Fibroblast of skin of abdomen (primary cell): ENCODE results near the gene C1orf35.

Experiments
- DNase-seq: peaks from one replicate; pipeline ENCODE4 v3.0.0-alpha.2; 2013

The C1orf35 gene

DNA sequence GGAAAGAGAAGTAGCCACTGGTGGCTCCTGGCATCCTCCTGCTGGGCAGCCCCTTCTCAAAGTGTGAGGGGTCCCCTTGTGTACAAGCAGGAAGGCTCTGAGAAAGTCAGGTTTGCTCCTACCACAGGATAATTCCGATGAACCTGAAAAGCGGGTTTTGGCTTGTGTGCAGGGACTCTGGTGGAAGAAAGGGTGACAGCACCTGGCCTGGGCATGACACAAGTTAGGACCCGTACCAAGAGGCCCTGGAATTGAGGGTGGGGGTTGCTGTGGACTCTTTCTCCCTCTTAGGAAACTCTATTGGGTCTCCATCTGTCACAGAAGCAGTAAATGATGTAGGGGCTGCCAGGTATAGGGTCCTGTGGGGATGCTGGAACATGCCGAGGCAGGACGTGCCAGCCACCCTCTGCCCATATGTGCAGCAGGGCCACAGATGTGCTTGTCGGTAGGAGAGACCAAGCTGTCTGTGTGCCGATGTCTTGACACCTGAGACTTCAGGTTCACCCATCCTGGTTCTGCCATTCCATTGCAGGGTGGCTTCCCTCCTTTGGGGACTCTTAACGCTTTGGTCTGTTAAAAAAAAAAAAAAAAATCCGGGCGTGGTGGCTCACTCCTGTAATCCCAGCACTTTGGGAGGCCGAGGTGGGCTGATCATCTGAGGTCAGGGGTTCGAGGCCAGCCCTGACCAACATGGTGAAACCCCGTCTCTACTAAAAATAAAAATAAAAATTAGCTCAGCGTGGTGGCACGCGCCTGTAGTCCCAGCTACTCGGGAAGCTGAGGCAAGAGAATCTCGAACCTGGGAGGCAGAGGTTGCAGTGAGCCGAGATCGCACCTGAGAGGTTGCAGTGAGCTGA is 9.8 kb downstream of the C1orf35 start:
- DNase-seq, result no peak

DNA sequence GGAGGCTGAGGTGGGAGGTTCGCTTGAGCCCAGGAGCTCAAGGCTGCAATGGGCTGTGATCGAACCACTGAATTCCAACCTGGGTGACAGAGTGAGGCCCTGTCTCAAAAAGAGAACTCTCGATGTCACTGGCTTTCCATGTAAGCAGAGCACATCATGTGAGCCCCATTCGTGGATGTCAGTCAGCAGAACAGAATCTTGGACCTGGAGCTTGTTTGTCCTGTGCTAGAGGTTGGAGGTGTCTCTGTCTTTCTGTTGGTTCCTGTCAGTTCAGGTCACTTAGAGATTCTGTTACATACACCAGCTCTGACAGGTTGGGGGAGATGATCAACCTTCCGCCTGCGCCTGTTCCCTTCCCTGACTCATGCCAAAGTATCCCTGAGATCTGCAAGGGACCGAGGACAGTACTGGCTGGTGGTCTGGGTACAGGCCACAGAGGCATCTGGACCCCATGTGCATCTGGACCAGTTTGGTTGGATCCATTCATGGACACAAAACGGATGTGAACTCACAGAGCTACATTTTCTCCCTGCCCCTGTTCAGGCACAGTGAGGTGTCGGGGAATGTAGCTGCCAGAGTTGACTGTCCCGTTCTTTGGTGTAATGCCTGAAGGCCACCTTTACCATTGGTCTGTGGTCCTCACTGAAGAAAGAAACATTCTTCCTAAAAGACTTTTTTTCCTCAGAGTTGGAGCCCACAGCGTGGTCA is 10.6 kb downstream of the C1orf35 start:
- DNase-seq, result no peak

DNA sequence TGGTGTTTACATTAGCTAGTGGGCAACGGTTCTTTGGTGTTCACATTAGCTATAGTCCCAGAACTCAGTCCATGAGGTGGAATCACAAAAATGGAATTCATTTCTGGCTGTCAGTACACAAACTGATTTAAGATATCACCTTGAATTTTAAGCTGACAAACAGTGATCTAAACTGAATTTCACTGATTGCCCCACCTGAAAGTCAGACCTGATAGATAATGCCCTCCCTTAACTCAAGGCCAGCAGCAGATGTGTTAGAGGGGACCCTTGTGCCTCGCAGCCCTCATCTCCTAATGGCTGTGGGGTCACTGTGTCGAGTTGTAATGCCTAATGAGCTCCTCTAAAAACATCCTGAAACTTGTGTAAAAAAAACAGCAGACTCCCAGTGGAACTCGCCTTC is 12.0 kb downstream of the C1orf35 start:
- DNase-seq, result no peak

DNA sequence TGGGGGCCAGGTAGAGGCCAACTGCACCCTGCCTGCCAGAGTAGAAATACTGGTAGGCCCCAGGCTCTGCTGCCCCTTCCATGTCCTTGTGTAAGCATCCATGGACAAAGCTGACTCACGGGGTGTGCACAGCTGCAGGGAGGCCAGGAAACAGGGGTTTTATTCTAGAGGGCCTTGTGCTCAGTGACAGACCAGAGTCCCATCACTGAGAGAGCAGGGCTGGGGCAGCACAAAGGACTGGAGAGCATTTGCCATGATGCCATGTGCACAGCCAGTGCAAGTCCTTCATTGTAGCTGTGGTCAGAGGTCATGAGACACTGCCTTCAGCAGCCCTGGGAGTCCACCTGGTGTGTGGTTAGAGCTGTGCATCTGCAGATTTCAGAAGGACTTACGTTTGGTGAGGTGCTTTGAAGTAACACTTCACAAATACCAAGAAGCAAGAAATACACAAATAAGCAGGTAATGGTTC is 12.5 kb downstream of the C1orf35 start:
- no peak for DNase-seq

- DNase-seq, result no peak
Observed at GRCh38 chr1:228089519-228090380, 13.4 kb downstream of the C1orf35 start.

DNA sequence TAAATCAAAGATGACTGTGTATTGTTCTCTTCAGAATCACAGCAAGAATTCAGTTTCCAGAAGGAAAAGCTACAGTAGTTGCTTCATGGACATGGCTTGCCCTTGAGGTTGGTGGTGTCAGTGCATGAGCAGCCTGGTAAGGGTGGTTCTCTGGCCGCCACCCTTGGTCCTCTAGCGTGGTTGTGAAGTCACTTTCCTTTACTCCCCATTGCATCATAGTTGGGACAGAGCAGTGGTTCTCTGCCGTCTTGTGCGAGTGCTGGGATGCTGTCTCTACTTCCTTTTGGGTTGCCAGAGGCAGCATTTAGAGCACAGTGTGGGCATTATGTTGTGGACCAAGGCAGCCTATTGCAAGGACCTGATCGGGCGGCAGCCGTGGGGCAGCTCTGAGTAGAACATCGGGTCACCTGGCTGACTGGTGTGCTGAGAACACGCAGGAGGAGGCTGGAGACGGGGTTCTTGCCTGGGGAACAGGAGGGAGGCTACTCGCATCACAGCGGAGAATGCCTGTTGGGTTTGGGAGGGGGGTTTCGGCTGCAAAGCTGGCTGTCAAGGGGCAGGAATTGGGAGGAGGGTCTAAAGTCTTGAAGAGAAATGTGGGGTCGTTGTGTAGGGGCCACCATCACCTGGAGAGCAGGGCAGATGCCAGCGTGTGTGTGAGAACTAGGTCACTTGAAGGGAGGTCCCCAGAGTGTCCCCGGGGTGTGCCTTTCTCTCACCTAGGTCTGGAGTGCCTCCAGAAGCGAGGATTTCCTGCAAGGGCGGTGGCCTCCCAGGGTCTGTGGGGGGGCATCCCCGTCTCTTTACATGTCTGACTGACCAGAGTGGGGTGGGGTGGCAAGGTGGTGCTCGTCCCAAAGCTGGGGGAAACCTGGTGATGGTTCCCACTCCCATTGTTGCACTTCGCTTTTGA is 14.3 kb downstream of the C1orf35 start:
- no peak for DNase-seq

GRCh38 chr1:228087771-228088251 is 15.3 kb downstream of the C1orf35 start:
- peak; percentile 38 for DNase-seq

DNA sequence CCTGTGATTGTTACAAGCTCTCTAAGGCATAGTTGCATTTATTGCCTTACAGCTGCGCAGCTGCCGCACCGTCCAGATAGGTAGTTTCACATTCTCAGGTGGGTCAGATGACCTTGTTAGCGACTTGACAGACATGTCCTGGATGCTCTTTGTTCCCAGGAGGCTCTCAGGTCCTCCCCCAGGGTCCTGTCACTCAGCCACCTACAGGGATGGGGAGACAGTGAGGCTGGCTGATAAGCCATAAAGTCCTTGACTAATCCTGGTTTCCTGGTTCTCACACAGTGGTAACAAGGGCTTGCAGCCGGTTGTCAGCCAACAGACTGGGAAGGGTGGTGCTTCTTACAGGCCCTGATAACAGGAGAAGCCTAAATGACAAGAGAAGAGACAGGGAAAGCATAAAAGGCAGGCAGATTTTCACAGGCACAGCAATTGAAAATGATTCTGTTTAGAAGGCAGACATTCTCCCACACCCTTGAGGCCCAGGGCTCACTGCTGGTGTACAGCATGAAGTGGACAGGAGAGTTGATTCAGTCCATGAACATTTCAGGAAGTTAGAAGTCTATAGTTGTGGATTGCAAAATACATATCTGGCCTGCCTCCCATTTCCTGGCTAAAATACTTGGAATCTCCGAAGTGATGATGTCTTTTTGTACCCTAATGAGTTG is 17.7 kb downstream of the C1orf35 start:
- DNase-seq, result peak; percentile 72

- DNase-seq, result no peak
Observed at GRCh38 chr1:228084797-228085196, 18.3 kb downstream of the C1orf35 start.

DNA sequence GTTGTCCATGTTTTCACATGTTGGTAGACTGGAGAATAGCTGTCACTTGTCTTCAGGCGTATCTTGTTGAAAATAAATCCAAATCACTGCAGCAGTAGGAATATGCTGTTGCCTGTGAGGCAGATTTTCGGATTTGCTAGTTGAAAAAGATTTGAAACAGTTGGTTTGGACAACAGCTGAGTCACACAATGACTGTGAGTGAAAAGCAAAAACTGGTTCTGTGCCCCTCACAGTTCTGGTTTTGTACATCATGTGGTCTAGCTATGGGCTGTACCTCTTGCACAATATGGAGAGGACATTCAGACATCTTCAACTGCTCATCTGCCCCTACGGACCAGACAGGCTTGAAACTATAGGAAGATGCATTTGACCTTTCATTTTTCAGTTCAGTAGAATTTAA is 18.8 kb downstream of the C1orf35 start:
- DNase-seq, result peak; percentile 58

DNA sequence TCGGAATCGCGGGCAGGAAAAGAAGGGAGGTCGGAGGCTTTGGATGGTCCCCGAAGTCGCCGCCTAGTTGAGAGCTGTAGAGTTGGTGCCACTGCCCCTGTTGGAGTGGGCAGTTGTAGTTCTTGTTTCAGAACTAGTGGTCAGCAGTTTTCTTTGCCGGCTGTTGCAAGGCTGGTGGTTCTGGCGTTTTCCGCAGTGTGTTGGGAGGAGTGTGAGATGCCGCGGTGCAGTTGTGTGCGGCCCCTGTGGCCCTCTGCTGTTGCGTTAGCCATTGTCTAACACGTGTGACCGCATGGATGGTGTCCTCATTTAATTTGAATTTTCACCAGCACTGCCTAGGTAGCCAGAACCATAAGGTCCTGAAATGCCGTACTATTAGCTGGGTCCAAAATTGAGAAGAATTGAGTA is 19.2 kb downstream of the C1orf35 start:
- DNase-seq, result no peak

DNA sequence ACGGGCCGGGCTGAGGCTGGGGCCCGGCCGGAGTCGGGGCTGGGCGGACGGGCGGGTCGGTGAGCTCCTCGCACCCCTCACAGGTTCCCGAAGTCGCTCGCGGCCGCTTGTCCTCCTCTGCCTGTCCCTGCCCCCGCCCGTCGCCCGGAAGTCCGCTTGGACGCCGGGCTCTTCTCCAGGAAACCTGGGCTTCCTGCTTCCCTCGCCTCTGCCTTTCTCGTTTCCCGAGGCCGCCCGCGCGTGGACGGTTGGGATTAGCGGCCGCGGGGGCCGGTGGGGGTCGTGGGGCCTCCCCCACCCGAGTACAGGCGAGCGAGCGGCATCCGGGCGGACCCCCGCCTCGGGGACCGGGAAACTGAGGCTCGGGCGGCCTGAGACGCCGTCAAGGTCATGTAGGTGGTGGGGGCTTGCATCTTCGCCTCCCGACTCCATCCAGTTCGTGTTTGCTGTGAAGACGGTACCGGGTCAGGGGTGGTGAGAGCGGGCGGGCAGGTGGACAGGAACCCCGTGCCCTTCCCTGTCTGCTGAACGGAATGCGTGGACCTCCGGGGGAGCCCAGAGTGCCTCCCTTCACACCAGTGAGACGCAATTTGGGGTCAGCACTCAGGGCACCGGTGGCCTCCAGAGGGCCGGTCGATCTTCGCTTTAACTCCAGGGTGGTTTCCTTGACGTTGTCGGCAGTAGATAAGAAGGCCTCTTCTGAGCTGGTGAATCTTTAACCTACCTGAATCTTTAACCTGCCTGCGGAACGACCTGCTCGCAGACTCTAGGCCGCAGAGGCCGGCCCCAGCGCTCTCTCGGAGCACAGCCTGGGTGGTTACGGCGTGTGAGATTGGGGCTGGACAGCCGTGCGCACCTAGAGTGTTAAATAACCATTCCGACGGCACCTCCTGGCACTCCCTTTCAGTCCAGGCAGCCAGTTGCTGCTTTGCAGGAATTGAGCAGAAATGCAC is 19.9 kb downstream of the C1orf35 start:
- DNase-seq, result peak; percentile 47

DNA sequence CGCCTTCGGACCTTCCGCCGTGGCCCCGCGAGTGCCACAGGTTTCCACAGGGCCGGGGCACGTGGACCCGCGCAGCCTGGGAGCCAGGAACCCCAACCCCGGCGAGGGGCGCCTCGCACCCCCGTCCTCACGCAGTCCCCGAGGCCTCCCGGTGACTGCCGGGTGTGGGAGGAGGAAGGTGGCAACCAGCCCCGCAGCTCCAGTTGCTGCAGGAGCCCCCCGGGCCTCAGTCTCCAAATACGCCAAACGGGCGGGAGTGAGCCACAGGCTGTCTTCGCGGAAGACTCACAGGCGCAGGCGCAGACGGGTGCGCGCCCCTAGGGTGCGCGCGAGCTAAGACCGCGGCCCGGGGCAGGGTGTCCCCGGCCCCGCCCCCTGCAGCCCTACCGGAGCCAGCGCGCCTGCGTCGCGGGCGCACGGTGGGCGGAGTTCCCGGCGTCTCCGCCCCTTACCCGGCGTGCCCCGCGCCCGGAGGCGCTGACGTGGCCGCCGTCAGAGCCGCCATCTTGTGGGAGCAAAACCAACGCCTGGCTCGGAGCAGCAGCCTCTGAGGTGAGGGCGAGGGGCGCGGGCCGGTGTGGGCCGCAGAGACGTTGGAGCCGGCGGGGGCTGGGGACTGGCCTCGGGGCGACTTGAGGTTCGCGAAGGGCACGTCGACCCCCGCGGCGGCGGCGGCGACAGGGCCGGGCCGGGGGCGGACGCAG is 20.8 kb downstream of the C1orf35 start, which contains the start of gene ARF1:
Gene ARF1 (plus strand): TSS at position 495 of the 704 bp plus-strand sequence. CDS start 14,407 bp downstream, outside the sequence.
- peak; percentile 93 for DNase-seq

- DNase-seq, result no peak
Observed at GRCh38 chr1:228081578-228082213, 21.4 kb downstream of the C1orf35 start.

DNA sequence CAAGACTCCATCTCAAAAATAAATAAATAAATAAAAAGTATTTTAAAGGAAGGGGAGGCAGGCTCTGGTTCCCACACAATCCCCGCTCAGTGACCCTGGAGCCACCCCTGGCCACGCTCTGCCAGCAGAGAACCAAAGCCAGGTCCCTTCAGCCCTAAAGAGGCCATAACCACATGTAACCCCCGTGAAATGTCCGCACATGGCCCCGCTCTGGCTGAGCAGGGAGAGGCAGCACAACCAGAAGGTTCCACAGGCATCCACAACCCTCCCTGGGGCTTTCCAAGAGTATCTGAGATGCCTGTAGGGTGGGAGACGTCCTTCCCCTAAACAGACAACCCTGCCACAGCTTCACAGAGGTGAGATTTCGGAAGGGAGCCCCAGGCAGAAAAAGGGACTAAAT is 22.0 kb downstream of the C1orf35 start:
- DNase-seq, result no peak

DNA sequence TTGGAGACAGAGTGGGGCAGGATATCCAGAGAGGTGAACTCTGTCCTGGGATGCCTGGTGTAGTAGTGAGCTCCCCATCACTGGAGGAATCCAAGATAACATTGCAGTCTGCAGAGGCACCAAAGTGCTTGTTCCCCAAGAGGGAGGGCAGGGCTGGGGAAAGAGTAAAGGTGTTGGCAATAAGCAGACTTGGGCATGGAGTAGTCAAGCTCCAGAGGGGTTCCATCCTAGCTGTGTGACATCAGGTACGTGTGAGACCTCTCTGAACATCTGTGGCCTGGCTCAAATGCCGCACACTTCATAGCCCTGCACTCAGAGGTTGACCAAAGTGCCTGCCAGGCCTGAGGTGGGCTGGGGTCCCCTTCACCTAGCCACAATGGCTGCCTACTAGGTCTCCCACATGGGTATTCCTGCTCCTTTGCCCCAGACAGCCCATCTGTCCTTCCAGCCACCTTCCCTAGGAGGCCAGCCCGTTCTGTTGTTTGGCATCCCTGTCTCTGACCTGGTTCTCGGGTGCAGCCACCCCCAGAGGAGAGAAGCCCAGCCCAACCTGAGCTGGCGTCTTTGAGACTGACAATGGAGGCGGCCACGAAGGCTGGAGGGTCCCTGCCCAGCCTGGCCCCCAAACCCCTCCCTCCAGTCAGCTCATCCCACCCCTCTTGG is 23.4 kb downstream of the C1orf35 start:
- DNase-seq, result no peak

GRCh38 chr1:228079013-228079412 is 24.1 kb downstream of the C1orf35 start:
- DNase-seq, result no peak
